GM19467 (cell line): Measurements from ENCODE around the gene CLCN3.
"Not testable (repeated sequence)": the region's sequence is repeated elsewhere in the genome, so short reads cannot be mapped to it uniquely, and the experiment has no call there.

Source experiments
- ATAC-seq: cut with Tn5 transposase; IDR thresholded peaks from one replicate; pipeline ENCODE4 v1.9.1; 2021; ENCODE audit warnings: mild to moderate bottlenecking, moderate library complexity; ENCODE audit not compliant: unreplicated experiment

The CLCN3 gene

DNA sequence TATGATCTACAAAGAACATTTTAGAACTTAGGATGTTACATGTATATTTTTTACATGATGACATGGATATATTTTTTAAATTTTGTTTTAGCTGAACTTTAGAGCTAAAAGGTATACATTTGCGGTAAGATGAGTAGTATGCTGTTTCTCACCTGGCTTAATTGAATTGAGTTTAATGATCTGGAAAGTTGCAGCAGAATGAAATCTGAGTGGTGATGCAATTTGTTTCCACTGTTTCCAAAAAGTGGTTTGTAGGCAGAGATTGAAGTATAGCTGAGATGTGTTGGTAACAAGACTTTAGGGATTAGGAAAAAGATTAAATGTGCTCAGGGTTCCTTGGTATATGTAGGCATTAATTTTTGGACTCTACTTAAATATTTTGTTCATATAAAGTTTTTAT lies 69.3 kb downstream of the CLCN3 start:
- ATAC-seq, result no peak

GRCh38 chr4:169690787-169691186 lies 70.4 kb downstream of the CLCN3 start:
- no peak for ATAC-seq

DNA sequence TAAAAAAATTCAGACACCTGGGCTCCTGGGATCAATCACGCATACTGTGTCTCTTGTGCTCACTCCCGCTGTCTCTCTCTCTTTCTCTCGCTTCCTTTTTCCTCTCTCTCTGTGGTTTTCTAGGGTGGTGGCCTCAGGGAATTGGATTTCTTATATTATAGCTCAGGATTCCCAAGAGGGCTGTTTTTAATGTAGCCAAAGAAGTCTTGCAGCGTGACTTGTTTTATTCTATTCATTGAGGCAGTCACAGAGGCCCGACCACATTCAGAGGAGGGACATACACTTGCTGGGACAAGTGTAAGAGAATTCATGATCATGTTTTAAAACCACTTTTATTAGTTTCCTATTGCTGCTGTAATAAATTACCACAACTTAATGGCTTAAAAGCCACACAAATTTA lies 78.0 kb downstream of the CLCN3 start:
- no peak for ATAC-seq

DNA sequence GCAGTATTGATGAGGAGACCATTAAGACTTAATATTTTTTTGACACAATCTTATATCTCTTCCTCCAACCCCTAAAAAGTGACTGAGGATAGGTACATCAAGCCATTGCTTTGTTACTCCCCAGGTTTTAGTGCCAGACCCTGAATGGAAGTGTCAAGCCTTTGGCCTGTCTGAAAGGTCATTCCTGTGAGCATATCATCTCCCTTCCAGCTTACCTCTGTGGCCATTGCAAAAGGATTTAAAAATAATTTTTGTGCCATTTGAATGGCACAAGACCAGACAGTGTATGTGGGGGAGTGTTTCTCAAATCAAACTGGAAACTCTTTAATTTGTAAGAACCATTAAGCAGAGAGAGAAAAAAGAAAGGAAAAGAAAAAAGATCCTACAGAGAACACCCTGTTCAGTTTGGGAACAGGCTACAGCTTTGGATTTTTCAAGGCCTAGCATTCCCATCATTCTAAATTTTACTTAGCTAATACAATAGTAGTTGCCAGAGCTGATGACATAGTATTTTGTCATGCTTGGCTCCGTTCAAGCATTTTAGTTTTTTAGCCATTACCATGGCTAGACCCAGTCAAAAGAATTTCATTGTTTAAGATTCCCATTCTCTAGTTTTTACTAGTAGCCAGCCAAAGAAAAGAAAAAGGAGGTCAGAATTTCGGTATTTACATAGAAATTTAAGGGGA lies 87.7 kb downstream of the CLCN3 start:
- ATAC-seq, result no peak

- no peak for ATAC-seq
These were observed 95.4 kb downstream of the CLCN3 start for GRCh38 chr4:169715826-169716225.

GRCh38 chr4:169716677-169717076 lies 96.3 kb downstream of the CLCN3 start:
- no peak for ATAC-seq

GRCh38 chr4:169720529-169720928 lies 100.2 kb downstream of the CLCN3 start:
- no peak for ATAC-seq

- no peak for ATAC-seq
These were observed 103.0 kb downstream of the CLCN3 start for GRCh38 chr4:169723207-169723965.

DNA sequence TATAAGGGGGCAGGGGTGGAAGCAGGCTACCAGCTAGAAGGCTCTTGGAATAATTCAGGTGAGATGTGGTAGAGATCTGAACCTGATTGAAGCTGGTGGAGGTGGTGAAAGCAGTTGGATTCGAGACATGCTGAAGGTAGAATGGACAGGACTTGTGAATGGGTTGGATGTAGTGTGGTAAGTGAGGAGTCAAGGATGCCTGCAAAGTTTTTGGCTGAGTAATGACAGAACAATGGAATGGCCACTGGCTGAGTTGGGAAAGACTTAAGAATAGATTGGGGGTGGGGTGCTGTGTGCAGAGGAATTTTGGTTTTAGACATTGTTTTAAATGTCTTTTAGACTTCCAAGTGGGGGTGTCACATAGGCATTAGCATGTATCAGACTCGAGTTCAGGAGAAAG lies 103.9 kb downstream of the CLCN3 start:
- ATAC-seq, result no peak

DNA sequence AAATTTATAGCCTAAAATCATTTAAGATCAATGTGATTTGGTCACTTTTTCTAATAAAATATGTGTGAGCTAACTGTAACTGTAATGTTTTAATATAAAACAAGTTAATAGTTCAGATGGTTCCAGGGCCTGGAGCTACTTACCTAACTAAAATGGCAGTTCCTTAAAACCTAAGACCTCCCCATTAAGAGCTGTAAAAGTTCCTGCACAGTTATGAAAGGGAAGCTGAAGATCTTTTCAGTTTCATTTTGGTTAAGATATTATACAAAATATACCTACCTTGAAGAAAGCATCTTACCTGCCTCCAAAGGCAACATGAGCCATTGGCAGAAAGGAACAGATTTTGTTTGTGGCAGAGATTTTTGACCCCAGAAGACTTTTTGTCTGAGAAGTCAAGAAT lies 107.2 kb downstream of the CLCN3 start:
- ATAC-seq, result no peak

GRCh38 chr4:169730564-169730963 lies 110.2 kb downstream of the CLCN3 start:
- no peak for ATAC-seq

GRCh38 chr4:169738604-169739003 lies 118.2 kb downstream of the CLCN3 start:
- ATAC-seq, result not testable (repeated sequence)

GRCh38 chr4:169741569-169741968 lies 121.2 kb downstream of the CLCN3 start:
- ATAC-seq, result no peak

GRCh38 chr4:169744601-169745000 lies 124.2 kb downstream of the CLCN3 start:
- ATAC-seq, result no peak

GRCh38 chr4:169745291-169745690 lies 124.9 kb downstream of the CLCN3 start:
- no peak for ATAC-seq

GRCh38 chr4:169756971-169757574 lies 136.7 kb downstream of the CLCN3 start:
- ATAC-seq, result peak; percentile 27

DNA sequence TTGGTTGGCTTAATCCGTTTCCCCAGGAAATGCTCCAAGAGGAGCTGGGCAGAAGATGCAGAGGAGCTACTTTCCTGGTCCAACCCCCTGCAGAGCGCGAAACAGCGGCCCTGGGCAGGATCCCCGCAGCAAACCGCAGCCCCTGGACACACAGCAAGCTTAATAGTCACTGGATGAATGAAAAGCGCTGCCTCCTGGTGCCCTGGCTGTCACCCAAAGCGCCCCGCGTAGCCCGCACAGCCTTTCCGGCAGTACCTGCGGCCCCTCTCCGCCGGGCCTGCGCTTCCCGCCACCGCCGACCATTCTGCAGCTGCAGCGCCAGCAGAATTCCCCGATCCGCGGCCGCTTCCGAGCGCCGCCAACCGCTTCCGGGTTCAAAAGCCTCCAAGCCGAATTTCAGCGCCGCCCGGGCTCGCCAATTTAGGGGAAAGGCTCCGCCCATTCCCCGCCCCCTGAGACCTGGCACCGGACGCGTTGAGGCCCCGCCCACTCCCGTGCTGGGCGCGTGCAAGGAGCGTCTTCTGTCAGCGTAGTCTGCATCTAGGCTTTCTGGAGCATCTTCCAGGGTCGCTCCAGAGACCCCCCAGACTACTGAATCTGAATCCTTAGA lies 137.3 kb downstream of the CLCN3 start, which contains the start of gene HPF1:
Gene HPF1 (minus strand): TSS at position 370 of the 610 bp plus-strand sequence. CDS start 67 bp downstream, at position 303.
- ATAC-seq, result peak; percentile 96

GRCh38 chr4:169758401-169758962 lies 138.1 kb downstream of the CLCN3 start:
- no peak for ATAC-seq

DNA sequence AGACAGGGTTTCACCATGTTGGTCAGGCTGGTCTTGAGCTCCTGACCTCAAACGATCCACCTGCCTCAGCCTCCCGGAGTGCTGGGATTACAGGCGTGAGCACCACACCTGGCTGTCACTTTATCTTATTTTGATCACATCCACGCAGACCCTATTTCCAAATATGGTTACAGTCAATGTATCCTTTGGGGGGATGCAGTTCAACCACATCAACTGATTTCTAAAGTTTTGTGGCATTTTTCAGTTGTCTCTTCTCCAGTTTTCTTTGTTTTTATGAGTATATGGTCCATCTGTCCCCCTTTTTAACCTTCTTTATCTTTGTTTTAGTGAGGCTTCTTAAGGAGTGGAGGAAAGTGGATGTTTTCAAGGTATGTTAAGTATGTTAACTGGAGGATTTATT lies 141.5 kb downstream of the CLCN3 start:
- ATAC-seq, result no peak

DNA sequence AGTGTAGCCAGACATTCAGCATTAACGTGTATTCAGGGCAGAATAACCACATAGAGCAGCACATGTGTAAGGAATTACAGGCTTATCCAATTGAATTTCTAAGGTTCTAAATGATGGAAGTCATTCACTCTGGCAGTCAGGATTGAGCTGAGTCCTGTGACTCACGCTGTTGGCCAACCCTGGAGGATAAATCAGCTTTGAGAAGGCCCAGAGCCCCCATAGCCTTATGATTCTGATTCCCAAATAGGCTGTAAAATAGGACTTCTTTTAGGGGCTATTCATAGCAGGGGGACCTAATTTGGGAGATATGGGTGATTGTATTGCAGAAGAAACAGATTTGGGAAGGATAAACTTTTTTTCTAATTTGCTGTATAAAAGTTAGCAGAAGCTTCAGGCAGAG lies 145.5 kb downstream of the CLCN3 start:
- no peak for ATAC-seq

- ATAC-seq, result no peak
These were observed 146.4 kb downstream of the CLCN3 start for GRCh38 chr4:169766741-169767140.
